CD4-positive, alpha-beta T cell treated with Interleukin-4 for 1 hour (primary cell): Measurements from ENCODE around the gene ONECUT2.

Source experiments
- DNase-seq, 2 donors: peaks; one replicate each; pipeline ENCODE4 v3.0.0-alpha.2; 2020 to 2022

ONECUT2 gene

GRCh38 chr18:57533006-57533867 is 98.1 kb downstream of the ONECUT2 start:
- DNase-seq, result no peak

- DNase-seq, result no peak
Measured at GRCh38 chr18:57533868-57534510, 98.8 kb downstream of the ONECUT2 start.

- no peak for DNase-seq
Measured at GRCh38 chr18:57534511-57534909, 99.3 kb downstream of the ONECUT2 start.

- no peak for DNase-seq
Measured at GRCh38 chr18:57538614-57539013, 103.4 kb downstream of the ONECUT2 start.

GRCh38 chr18:57539702-57540101 is 104.5 kb downstream of the ONECUT2 start:
- DNase-seq, result no peak
